NOMO-1 treated with dmso at 0.1 percent for 144 hours (cell line): ENCODE results near the gene GAPDHS.

Experiments used
- DNase-seq: peaks from one replicate; lab custom pipeline; 2025; ENCODE audit not compliant: unreplicated experiment; lab: John Stamatoyannopoulos, UW

The GAPDHS gene

GRCh38 chr19:35533201-35533821 is at the start of gene GAPDHS:
GAPDHS (plus strand) TSS chr19:35533456; CDS start chr19:35533528, 72 bp downstream.
- no peak for DNase-seq

GRCh38 chr19:35484252-35485036 is 48.8 kb upstream of the GAPDHS start:
- no peak for DNase-seq

- DNase-seq = no peak
These were observed 47.0 kb upstream of the GAPDHS start for GRCh38 chr19:35486268-35486708.

GRCh38 chr19:35487656-35488182 is 45.5 kb upstream of the GAPDHS start:
- no peak for DNase-seq

- no peak for DNase-seq
These were observed 44.6 kb upstream of the GAPDHS start for GRCh38 chr19:35488677-35489076.

- DNase-seq = no peak
These were observed 42.9 kb upstream of the GAPDHS start, which contains the start of gene KRTDAP for GRCh38 chr19:35490364-35490763. KRTDAP (minus strand) TSS chr19:35490464; CDS start chr19:35490442, 22 bp downstream.

- DNase-seq = no peak
These were observed 41.4 kb upstream of the GAPDHS start for GRCh38 chr19:35491836-35492360.

- DNase-seq = no peak
These were observed 39.3 kb upstream of the GAPDHS start for GRCh38 chr19:35493971-35494370.

- DNase-seq = peak; percentile 44
These were observed 37.9 kb upstream of the GAPDHS start for GRCh38 chr19:35495107-35496064.

GRCh38 chr19:35497406-35497805 is 35.9 kb upstream of the GAPDHS start:
- DNase-seq = no peak

GRCh38 chr19:35498220-35498619 is 35.0 kb upstream of the GAPDHS start:
- no peak for DNase-seq

- no peak for DNase-seq
These were observed 34.2 kb upstream of the GAPDHS start for GRCh38 chr19:35498984-35499527.

- no peak for DNase-seq
These were observed 32.6 kb upstream of the GAPDHS start for GRCh38 chr19:35500611-35501010.

GRCh38 chr19:35501684-35502083 is 31.6 kb upstream of the GAPDHS start:
- no peak for DNase-seq

GRCh38 chr19:35502751-35503150 is 30.5 kb upstream of the GAPDHS start:
- DNase-seq = no peak

- no peak for DNase-seq
These were observed 27.2 kb upstream of the GAPDHS start for GRCh38 chr19:35506011-35506410.

GRCh38 chr19:35507561-35507960 is 25.7 kb upstream of the GAPDHS start:
- no peak for DNase-seq

- no peak for DNase-seq
These were observed 25.1 kb upstream of the GAPDHS start for GRCh38 chr19:35508129-35508528.

- no peak for DNase-seq
These were observed 24.1 kb upstream of the GAPDHS start for GRCh38 chr19:35509018-35509652.
